HCT116 (cell line): Measurements from ENCODE around the gene NSMCE1.

Source experiments
- CTCF ChIP-seq, 3 experiments: fragments of 200-600 bp in 1 of 3; sonication (generic) in 1 of 3; IDR thresholded peaks in 2 of 3; conservative IDR thresholded peaks in 1 of 3; 2 replicates each; pipeline ENCODE4 v1.5.1; 2012 to 2017; ENCODE audit warnings: low read depth in 2 of 3, low read length in 2 of 3, antibody characterized with exemption in 1 of 3, borderline replicate concordance in 1 of 3, control low read depth in 1 of 3, mild to moderate bottlenecking in 1 of 3, mixed read lengths in 1 of 3, mixed run types in 1 of 3, moderate library complexity in 1 of 3; ENCODE audit not compliant: insufficient read depth in 1 of 3
- ELF1 ChIP-seq: IDR thresholded peaks from 2 replicates; pipeline ENCODE4 v1.6.1; 2012; ENCODE audit warnings: low read depth, borderline replicate concordance
- EZH2 ChIP-seq: fragments of 200-600 bp; sonication (generic); IDR thresholded peaks from 2 replicates; pipeline ENCODE4 v1.6.1; 2017; ENCODE audit warnings: antibody characterized with exemption, mixed run types
- EZH2phosphoT487 ChIP-seq: fragments of 200-600 bp; IDR thresholded peaks from 2 replicates; pipeline ENCODE4 v1.6.1; 2018; ENCODE audit warnings: antibody characterized with exemption, borderline replicate concordance
- FOSL1 ChIP-seq: IDR thresholded peaks from 2 replicates; pipeline ENCODE4 v1.6.1; 2012; ENCODE audit warnings: low read depth
- JUND ChIP-seq: IDR thresholded peaks from 2 replicates; pipeline ENCODE4 v1.6.1; 2012
- POLR2A ChIP-seq: IDR thresholded peaks from 2 replicates; pipeline ENCODE4 v1.7.0; 2011; ENCODE audit warnings: borderline replicate concordance; ENCODE audit not compliant: insufficient read depth, insufficient read length; ENCODE audit errors: extremely low read depth
- RAD21 ChIP-seq: IDR thresholded peaks from 2 replicates; pipeline ENCODE4 v1.6.1; 2012; ENCODE audit warnings: low read depth, mild to moderate bottlenecking
- YY1 ChIP-seq: IDR thresholded peaks from 2 replicates; pipeline ENCODE4 v1.6.1; 2011; ENCODE audit warnings: low read length, low read depth, moderate library complexity, mild to moderate bottlenecking; ENCODE audit not compliant: insufficient replicate concordance; ENCODE audit errors: extremely low read depth
- ZNF274 ChIP-seq: fragments of 200-500 bp; sonication (Bioruptor generic); IDR thresholded peaks from 2 replicates; pipeline ENCODE4 v1.6.1; 2014; ENCODE audit warnings: mild to moderate bottlenecking, low read depth, low read length, inconsistent platforms

- TF ChIP-seq CTCF (IDR thresholded peaks at IDR 0.05 in 2 of 3, conservative IDR thresholded peaks at IDR 0.05 in 1 of 3; ENCODE audit: borderline replicate concordance in 1 of 3, insufficient read depth in 1 of 3, low read depth in 2 of 3, low read length in 2 of 3) (no peak), EZH2 (no peak), ZNF274 (no peak), POLR2A (no peak), EZH2phosphoT487 (no peak), RAD21 (no peak), FOSL1 (no peak), ELF1 (no peak), JUND (no peak), YY1 (no peak)
Measured at GRCh38 chr16:27228045-27228444, 40.5 kb downstream of the NSMCE1 start.
